Spleen (tissue), 11 donors: ENCODE results near the gene NCS1. TPM values are rescaled to one million over a fixed set of nuclear protein-coding genes. Genes with fewer than 3 reads are reported as not detected.

Experiments
- DNase-seq: peaks from one replicate; pipeline ENCODE4 v3.0.0-alpha.2; 2020
- H3K27ac ChIP-seq, 8 donors: fragments of 200-600 bp; sonication (generic) in 7 of 8; 1 replicate in 4 of 8; 2 replicates in 4 of 8; pipeline versions ENCODE4 v1.5.0 to v1.8.0; 2016 to 2021; ENCODE audit warnings: inconsistent platforms in 4 of 8, mild to moderate bottlenecking in 4 of 8, moderate library complexity in 1 of 8
- H3K27me3 ChIP-seq, 7 donors: fragments of 200-600 bp; sonication (generic) in 6 of 7; replicated peaks in 1 of 7; 1 replicate in 4 of 7; 2 replicates in 3 of 7; pipeline versions ENCODE4 v1.5.0 to v1.8.0; 2016 to 2021; ENCODE audit warnings: inconsistent platforms in 3 of 7, mild to moderate bottlenecking in 1 of 7
- H3K36me3 ChIP-seq, 6 donors: fragments of 200-600 bp; sonication (generic) in 5 of 6; 1 replicate in 4 of 6; 2 replicates in 2 of 6; pipeline versions ENCODE4 v1.5.0 to v1.8.0; 2016 to 2021; ENCODE audit warnings: inconsistent platforms in 2 of 6
- H3K4me1 ChIP-seq, 6 donors: fragments of 200-600 bp; sonication (generic) in 5 of 6; 1 replicate in 3 of 6; 2 replicates in 3 of 6; pipeline versions ENCODE4 v1.5.0 to v1.8.0; 2016 to 2021; ENCODE audit warnings: inconsistent platforms in 3 of 6
- H3K4me3 ChIP-seq, 8 donors: fragments of 200-600 bp; sonication (generic) in 7 of 8; 1 replicate in 4 of 8; 2 replicates in 4 of 8; pipeline versions ENCODE4 v1.5.0 to v1.8.0; 2016 to 2021; ENCODE audit warnings: inconsistent platforms in 4 of 8, mild to moderate bottlenecking in 4 of 8, moderate library complexity in 2 of 8
- H3K9me3 ChIP-seq, 8 donors: fragments of 200-600 bp; sonication (generic) in 7 of 8; 1 replicate in 4 of 8; 2 replicates in 4 of 8; pipeline versions ENCODE4 v1.5.0 to v1.8.0; 2016 to 2021; ENCODE audit warnings: inconsistent platforms in 4 of 8
- CTCF ChIP-seq, 11 experiments: fragments of 200-600 bp in 7 of 11; fragments of 450-650 bp in 4 of 11; sonication (generic) in 4 of 11; IDR thresholded peaks in 8 of 11; conservative IDR thresholded peaks in 3 of 11; 1 replicate in 7 of 11; 2 replicates in 4 of 11; pipeline versions ENCODE4 v1.4.0 to v1.8.0; 2016 to 2021; ENCODE audit warnings: antibody characterized with exemption in 11 of 11, inconsistent platforms in 4 of 11, mild to moderate bottlenecking in 1 of 11
- POLR2A ChIP-seq, 3 donors: fragments of 450-650 bp; IDR thresholded peaks; one replicate each; pipeline ENCODE4 v1.5.1; 2017; ENCODE audit warnings: antibody characterized with exemption in 3 of 3, mild to moderate bottlenecking in 1 of 3
- POLR2AphosphoS5 ChIP-seq, 3 donors: sonication (generic); formaldehyde crosslinking; IDR thresholded peaks; one replicate each; pipeline ENCODE4 v1.5.1; 2017; ENCODE audit warnings: antibody characterized with exemption in 3 of 3
- WGBS, 5 donors: extraction: QIAGEN DNeasy Blood & Tissue Kit in 3 of 5; methylation state at CpG; one replicate each; pipeline versions ENCODE4 v1.1.5 to v1.1.7; 2013 to 2018; 5-methylcytosine and 5-hydroxymethylcytosine counted together
- intact Hi-C: fragments of 100-400 bp; cut with DNase I; formaldehyde crosslinking; loops from one replicate; pipeline ENCODE4 v1.15.0; 2023; ENCODE audit warnings: low total_unique reads
- polyA plus RNA-seq, 3 donors: library from polyadenylated mRNA; stranded (reverse); fragments of 200-250 nt; gene quantifications; one replicate each; pipeline ENCODE4 v1.2.1, GENCODE V29; 2013
- total RNA-seq, 7 donors: library from RNA; depleted of rRNA in 3 of 7; stranded (reverse); fragments of >200 nt in 3 of 7; fragmentation: NEBNext Ultra II Directional in 4 of 7; extraction: Animal tissue kit (Norgen Biotek cat#: 25700) in 4 of 7; gene quantifications; one replicate each; pipeline versions ENCODE4 v1.1.0 to v1.2.1, GENCODE V29; 2016 to 2021
- donor health status: healthy with polysubstance abuse.
- donor health status: DM: no; HTN: no; CAD: no; lungs with moderate emphysema.
- donor health status: DM: no; HTN: no; CAD: no.
- donor health status: Bipolar disorder and iron deficiency.
- donor health status: healthy.
- donor health status: DM: no; HTN: no; CAD: no.
- donor health status: DM: yes; HTN: yes; CAD: no.

The NCS1 gene
- total and polyA plus RNA-seq, 10 donors: 0.46 to 2.5 (median 1.3) TPM

GRCh38 chr9:130129432-130130061 lies 42.7 kb upstream of the NCS1 start:
- peaks cover 0 to 100% (median 26%) of the 10 kb centered on the region in 6 donors for H3K36me3 ChIP-seq

GRCh38 chr9:130132746-130133145 lies 39.5 kb upstream of the NCS1 start:
- peaks cover 10 to 43% (median 25%) of the 10 kb centered on the region in 6 donors for H3K4me1 ChIP-seq
- intact Hi-C loops: no loop called here
- H3K27me3 ChIP-seq: no peaks in the 10 kb centered on the region
- no peaks in the 10 kb centered on the region for H3K9me3 ChIP-seq
- H3K36me3 ChIP-seq: peaks cover 0 to 100% (median 25%) of the 10 kb centered on the region in 6 donors
- TF ChIP-seq POLR2A (IDR thresholded peaks at IDR 0.05) (no peak), POLR2AphosphoS5 (IDR thresholded peaks at IDR 0.05) (no peak), CTCF (IDR thresholded peaks at IDR 0.05 in 8 of 11, conservative IDR thresholded peaks at IDR 0.05 in 3 of 11) (no peak)
- no peak for DNase-seq
- 87 to 99% (median 89%) methylated on average over 7 of the region's 7 CpGs for WGBS, 5 donors
- H3K27ac ChIP-seq: peak overlapping the region in 1 of 8 donors; percentile 9
- H3K4me3 ChIP-seq: no peak overlapping the region

More at GRCh38 chr9:130129432-130130061, 42.7 kb upstream of the NCS1 start:
- intact Hi-C loops: no loop called here
- 88 to 90% (median 89%) methylated on average over 22 of the region's 22 CpGs for WGBS, 5 donors
- Histone ChIP-seq H3K9me3 (no peaks in the 10 kb centered on the region), H3K27me3 (no peaks in the 10 kb centered on the region), H3K27ac (peak overlapping the region; percentile 66 to 83 (median 78)), H3K4me3 (no peak overlapping the region), H3K4me1 (peaks cover 10 to 44% (median 38%) of the 10 kb centered on the region in 6 donors)
- TF ChIP-seq POLR2AphosphoS5 (IDR thresholded peaks at IDR 0.05) (no peak), POLR2A (IDR thresholded peaks at IDR 0.05) (no peak), CTCF (IDR thresholded peaks at IDR 0.05 in 8 of 11, conservative IDR thresholded peaks at IDR 0.05 in 3 of 11) (no peak)
- DNase-seq: no peak

- Histone ChIP-seq H3K4me1 (peaks cover 0 to 44% (median 4%) of the 10 kb centered on the region in 6 donors), H3K9me3 (no peaks in the 10 kb centered on the region), H3K27me3 (no peaks in the 10 kb centered on the region), H3K4me3 (no peak overlapping the region), H3K27ac (peak overlapping the region in 4 of 8 donors; percentile 45 to 69 (median 60)), H3K36me3 (peaks cover 0 to 56% (median 3%) of the 10 kb centered on the region in 6 donors)
- 69 to 89% (median 84%) methylated on average over 15 of the region's 15 CpGs for WGBS, 5 donors
- TF ChIP-seq CTCF (IDR thresholded peaks at IDR 0.05 in 8 of 11, conservative IDR thresholded peaks at IDR 0.05 in 3 of 11) (no peak), POLR2AphosphoS5 (IDR thresholded peaks at IDR 0.05) (peak in 2 of 3 donors; percentile 14 to 58)
- peak; percentile 80 for DNase-seq
- intact Hi-C loops: no loop called here
These were observed 35.0 kb upstream of the NCS1 start for GRCh38 chr9:130137081-130137640.

- no peaks in the 10 kb centered on the region for H3K27me3 ChIP-seq
- DNase-seq: no peak
- H3K4me3 ChIP-seq: no peak overlapping the region
- intact Hi-C loops: no loop called here
- no peaks in the 10 kb centered on the region for H3K9me3 ChIP-seq
- peaks cover 0 to 44% (median 4%) of the 10 kb centered on the region in 6 donors for H3K4me1 ChIP-seq
- TF ChIP-seq POLR2A (IDR thresholded peaks at IDR 0.05) (no peak), CTCF (IDR thresholded peaks at IDR 0.05 in 8 of 11, conservative IDR thresholded peaks at IDR 0.05 in 3 of 11) (no peak), POLR2AphosphoS5 (IDR thresholded peaks at IDR 0.05) (no peak)
- H3K27ac ChIP-seq: peak overlapping the region in 4 of 8 donors; percentile 45 to 69 (median 60)
- peaks cover 0 to 51% (median 3%) of the 10 kb centered on the region in 6 donors for H3K36me3 ChIP-seq
- 76 to 90% (median 79%) methylated on average over 11 of the region's 11 CpGs for WGBS, 5 donors
These were observed 34.5 kb upstream of the NCS1 start for GRCh38 chr9:130137641-130138081.
